ENCODE measurements around the gene ZFP28.
A peak's percentile ranks its signal among the peaks of the same experiment; 100 is the strongest.

ZFP28 gene

DNA sequence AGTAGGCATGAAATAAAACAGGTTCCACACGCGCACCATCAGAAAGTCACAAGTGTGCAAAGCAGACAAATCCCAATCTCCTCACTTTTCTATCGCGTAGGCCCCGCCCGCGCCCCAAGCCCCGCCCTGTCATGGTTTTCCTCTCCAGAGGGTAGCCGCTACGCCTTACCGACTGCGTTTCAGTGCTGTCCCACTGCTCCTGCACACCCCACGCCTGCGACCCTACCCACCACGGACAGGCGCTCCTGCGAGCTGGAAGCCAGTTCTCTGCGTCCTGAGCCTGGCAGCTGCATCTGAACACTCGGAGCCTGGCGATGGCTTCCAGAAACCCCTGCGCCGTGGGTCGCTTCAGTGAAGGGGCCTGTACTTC, 28.1 kb downstream of the ZFP28 start:
- TF ChIP-seq, protein P1, sequence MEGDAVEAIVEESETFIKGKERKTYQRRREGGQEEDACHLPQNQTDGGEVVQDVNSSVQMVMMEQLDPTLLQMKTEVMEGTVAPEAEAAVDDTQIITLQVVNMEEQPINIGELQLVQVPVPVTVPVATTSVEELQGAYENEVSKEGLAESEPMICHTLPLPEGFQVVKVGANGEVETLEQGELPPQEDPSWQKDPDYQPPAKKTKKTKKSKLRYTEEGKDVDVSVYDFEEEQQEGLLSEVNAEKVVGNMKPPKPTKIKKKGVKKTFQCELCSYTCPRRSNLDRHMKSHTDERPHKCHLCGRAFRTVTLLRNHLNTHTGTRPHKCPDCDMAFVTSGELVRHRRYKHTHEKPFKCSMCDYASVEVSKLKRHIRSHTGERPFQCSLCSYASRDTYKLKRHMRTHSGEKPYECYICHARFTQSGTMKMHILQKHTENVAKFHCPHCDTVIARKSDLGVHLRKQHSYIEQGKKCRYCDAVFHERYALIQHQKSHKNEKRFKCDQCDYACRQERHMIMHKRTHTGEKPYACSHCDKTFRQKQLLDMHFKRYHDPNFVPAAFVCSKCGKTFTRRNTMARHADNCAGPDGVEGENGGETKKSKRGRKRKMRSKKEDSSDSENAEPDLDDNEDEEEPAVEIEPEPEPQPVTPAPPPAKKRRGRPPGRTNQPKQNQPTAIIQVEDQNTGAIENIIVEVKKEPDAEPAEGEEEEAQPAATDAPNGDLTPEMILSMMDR (IDR thresholded peaks at IDR 0.05; ENCODE audit: control insufficient read depth, insufficient read depth, low read depth, low read length, missing control alignments), result no peak
- peak overlapping the region; percentile 69 for H3K4me3 ChIP-seq (ENCODE audit: control insufficient read depth, low read depth, low read length)
- DNase-seq (ENCODE audit: low read depth), result no peak

GRCh38 chr19:56567274-56568120, 28.7 kb downstream of the ZFP28 start, which contains the start of gene ZNF470:
Gene ZNF470, plus strand, starts transcription at chr19:56567468. Its CDS starts 2,844 bp downstream, at chr19:56570312.
- TF ChIP-seq, protein P1 (IDR thresholded peaks at IDR 0.05; ENCODE audit: control insufficient read depth, insufficient read depth, low read depth, low read length, missing control alignments), result no peak
- peak within 1 kb of the TSS; percentile 69 for H3K4me3 ChIP-seq (ENCODE audit: control insufficient read depth, low read depth, low read length)
- DNase-seq (ENCODE audit: low read depth), result peak; percentile 45

- DNase-seq (ENCODE audit: low read depth), result no peak
- no peak overlapping the region for H3K4me3 ChIP-seq (ENCODE audit: control insufficient read depth, low read depth, low read length)
- TF ChIP-seq, protein P1 (IDR thresholded peaks at IDR 0.05; ENCODE audit: control insufficient read depth, insufficient read depth, low read depth, low read length, missing control alignments), result no peak
These were observed 33.8 kb downstream of the ZFP28 start for GRCh38 chr19:56572589-56572988.

DNA sequence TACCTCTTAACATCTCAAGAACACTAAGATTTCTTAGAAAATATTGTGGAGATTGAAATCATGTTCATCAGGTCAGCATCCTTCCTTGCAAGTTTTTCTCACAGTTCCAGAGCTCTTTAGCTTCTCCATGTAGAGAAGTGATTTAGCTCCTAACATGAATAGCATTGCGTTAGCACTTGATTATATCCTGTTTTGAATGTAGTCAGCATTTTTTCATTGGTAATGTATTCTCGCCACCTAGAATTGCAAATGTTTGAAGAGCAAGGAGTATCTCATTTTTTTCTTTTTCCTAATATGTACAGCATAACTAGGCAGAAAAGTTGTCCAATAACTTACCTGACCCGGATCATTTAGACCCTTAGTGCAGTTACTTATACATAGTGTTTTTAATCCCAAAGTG, 35.2 kb downstream of the ZFP28 start:
- no peak for DNase-seq (ENCODE audit: low read depth)
- TF ChIP-seq, protein P1 (IDR thresholded peaks at IDR 0.05; ENCODE audit: control insufficient read depth, insufficient read depth, low read depth, low read length, missing control alignments), result no peak
- H3K4me3 ChIP-seq (ENCODE audit: control insufficient read depth, low read depth, low read length), result no peak overlapping the region

GRCh38 chr19:56577719-56578602, 39.2 kb downstream of the ZFP28 start:
- no peak overlapping the region for H3K4me3 ChIP-seq (ENCODE audit: control insufficient read depth, low read depth, low read length)
- DNase-seq (ENCODE audit: low read depth), result no peak
- TF ChIP-seq, protein P1 (IDR thresholded peaks at IDR 0.05; ENCODE audit: control insufficient read depth, insufficient read depth, low read depth, low read length, missing control alignments), result no peak

DNA sequence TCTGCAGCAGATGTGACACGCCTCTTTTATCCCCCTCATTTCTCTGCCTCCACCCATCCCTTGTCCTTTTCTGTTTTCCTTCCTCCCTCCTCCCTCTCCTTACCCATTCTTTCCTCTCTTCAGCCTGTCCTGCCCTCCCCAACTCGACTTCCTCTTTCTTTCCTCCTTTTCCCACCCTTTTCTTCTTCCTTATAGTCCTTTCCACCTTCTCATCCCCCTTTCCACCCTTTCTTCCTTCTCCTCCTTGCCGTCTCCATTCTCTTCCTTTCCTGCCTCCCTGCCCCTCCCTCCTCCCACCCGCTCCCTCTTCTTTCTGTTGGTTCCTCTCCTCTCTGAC, 55.7 kb downstream of the ZFP28 start:
- no peak for DNase-seq (ENCODE audit: low read depth)
- TF ChIP-seq, protein P1 (IDR thresholded peaks at IDR 0.05; ENCODE audit: control insufficient read depth, insufficient read depth, low read depth, low read length, missing control alignments), result no peak
- H3K4me3 ChIP-seq (ENCODE audit: control insufficient read depth, low read depth, low read length), result peak overlapping the region; percentile 70

Measured in AG09309 (cell line).